Ascending aorta (tissue), 2 donors: ENCODE data around the gene AKTIP. TPM values are rescaled to one million over a fixed set of nuclear protein-coding genes. Genes with fewer than 3 reads are reported as not detected.

Source experiments
- DNase-seq, 2 donors: peaks; one replicate each; pipeline ENCODE4 v3.0.0-alpha.2; 2019; ENCODE audit warnings: low spot score in 2 of 2
- H3K27ac ChIP-seq, 2 donors: fragments of 200-600 bp; sonication (generic); one replicate each; pipeline ENCODE4 v1.5.1; 2016 to 2017; ENCODE audit warnings: mild to moderate bottlenecking in 1 of 2
- H3K27me3 ChIP-seq: fragments of 200-600 bp; sonication (generic); one replicate; pipeline ENCODE4 v1.5.1; 2017
- H3K36me3 ChIP-seq, 2 donors: fragments of 200-600 bp; sonication (generic); one replicate each; pipeline ENCODE4 v1.5.1; 2016
- H3K4me1 ChIP-seq, 2 donors: fragments of 200-600 bp; sonication (generic); one replicate each; pipeline ENCODE4 v1.5.1; 2016 to 2017; ENCODE audit warnings: mild to moderate bottlenecking in 1 of 2
- H3K4me3 ChIP-seq, 2 donors: fragments of 200-600 bp; sonication (generic); one replicate each; pipeline ENCODE4 v1.5.1; 2016 to 2017; ENCODE audit warnings: mild to moderate bottlenecking in 1 of 2
- H3K9me3 ChIP-seq, 2 donors: fragments of 200-600 bp; sonication (generic); one replicate each; pipeline ENCODE4 v1.5.1; 2016
- CTCF ChIP-seq, 3 experiments: fragments of 200-600 bp in 2 of 3; fragments of 450-650 bp in 1 of 3; sonication (generic) in 2 of 3; IDR thresholded peaks; one replicate each; pipeline ENCODE4 v1.5.1; 2016 to 2019; ENCODE audit warnings: antibody characterized with exemption in 3 of 3, mild to moderate bottlenecking in 1 of 3, moderate library complexity in 1 of 3
- intact Hi-C: fragments of 100-400 bp; cut with DNase I; formaldehyde crosslinking; loops from one replicate; pipeline ENCODE4 v1.15.1; 2023
- total RNA-seq: library from RNA; depleted of rRNA; stranded (reverse); fragments of >200 nt; gene quantifications from one replicate; pipeline ENCODE4 v1.1.0, GENCODE V29; 2016

AKTIP gene
- total RNA-seq, 1 donor from 2014 or later: 58.0 TPM

DNA sequence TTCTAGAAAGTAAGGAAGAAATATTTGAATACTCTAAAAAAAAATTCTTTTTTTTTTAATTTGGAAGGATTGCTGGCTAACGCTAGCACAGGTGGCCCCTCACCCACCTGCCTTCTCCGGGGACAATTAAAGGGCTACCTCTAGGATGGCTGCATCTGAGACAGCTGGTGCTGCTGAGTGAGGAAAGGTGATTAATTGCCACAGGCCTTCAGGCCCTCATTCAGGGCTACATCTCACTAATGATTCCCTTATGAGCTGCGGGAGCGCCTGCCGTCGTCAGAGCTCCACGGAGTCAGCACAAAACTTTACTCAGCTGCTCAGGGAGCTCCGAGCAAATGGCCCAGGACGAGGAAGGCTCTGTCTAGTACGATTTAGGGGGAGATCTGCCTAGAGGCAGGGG is 27.0 kb upstream of the AKTIP start:
- no peaks in the 10 kb centered on the region for H3K9me3 ChIP-seq
- no peaks in the 10 kb centered on the region for H3K36me3 ChIP-seq
- intact Hi-C loops: no loop called here
- H3K27me3 ChIP-seq: no peaks in the 10 kb centered on the region
- no peaks in the 10 kb centered on the region for H3K4me1 ChIP-seq
- H3K27ac ChIP-seq: no peak overlapping the region
- no peak for TF ChIP-seq CTCF (IDR thresholded peaks at IDR 0.05)
- no peak overlapping the region for H3K4me3 ChIP-seq
- DNase-seq: no peak

DNA sequence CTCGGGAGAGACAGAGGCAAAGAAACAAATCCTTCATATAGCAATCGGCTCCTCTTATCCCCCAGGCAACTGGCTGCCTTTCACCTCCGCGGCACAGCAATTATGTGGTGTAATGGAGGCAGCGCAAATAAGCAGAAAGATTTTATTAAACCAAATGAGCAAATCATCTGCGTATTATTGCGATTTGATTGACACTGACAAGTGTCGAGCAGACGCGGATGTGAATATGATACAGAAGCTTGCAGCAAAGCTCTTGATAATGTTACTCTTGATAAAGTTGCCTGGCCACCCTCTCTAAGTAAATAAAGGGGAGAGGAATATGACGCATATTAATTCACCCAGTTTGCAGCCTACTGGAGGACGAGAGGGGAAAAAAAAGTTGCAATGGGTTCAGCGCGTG is 26.5 kb upstream of the AKTIP start:
- DNase-seq: no peak
- Histone ChIP-seq H3K4me3 (no peak overlapping the region), H3K9me3 (no peaks in the 10 kb centered on the region), H3K4me1 (no peaks in the 10 kb centered on the region), H3K36me3 (no peaks in the 10 kb centered on the region), H3K27ac (no peak overlapping the region), H3K27me3 (no peaks in the 10 kb centered on the region)
- intact Hi-C loops: no loop called here
- TF ChIP-seq CTCF (IDR thresholded peaks at IDR 0.05): no peak

- Histone ChIP-seq H3K27ac (no peak overlapping the region), H3K4me3 (no peak overlapping the region), H3K9me3 (no peaks in the 10 kb centered on the region), H3K27me3 (no peaks in the 10 kb centered on the region), H3K36me3 (no peaks in the 10 kb centered on the region), H3K4me1 (no peaks in the 10 kb centered on the region)
- no peak for DNase-seq
- no peak for TF ChIP-seq CTCF (IDR thresholded peaks at IDR 0.05)
- intact Hi-C loops: no loop called here
Measured at GRCh38 chr16:53528797-53529196, 25.8 kb upstream of the AKTIP start.

DNA sequence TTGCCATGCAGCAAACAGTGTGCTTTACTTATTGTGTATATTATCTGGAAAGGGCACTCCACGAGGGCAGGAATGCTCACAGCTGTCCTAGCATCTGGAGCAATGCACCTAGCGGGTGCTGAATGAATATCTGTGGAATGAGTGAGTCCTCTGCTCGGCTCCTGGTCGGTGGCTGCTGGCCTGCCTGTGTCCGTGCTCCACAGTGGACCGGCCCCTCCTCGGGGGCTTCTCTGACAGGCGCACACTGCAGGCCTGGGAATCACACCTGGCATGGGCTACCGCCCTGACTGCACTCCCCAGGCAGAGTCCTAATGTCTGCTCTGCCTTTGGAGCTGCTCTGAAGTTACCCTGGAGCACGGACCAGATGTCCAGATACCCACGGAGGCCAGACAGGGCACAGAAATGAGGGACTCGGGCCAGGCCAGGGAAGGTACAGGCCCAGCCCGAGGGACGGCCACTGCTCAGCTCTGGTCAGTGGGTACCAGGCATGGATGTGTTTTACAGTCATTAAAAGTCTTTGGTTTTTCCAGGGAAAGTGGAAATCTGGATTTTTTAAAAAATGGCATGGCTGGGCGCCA is 21.1 kb upstream of the AKTIP start:
- Histone ChIP-seq H3K4me3 (no peak overlapping the region), H3K36me3 (no peaks in the 10 kb centered on the region), H3K9me3 (no peaks in the 10 kb centered on the region), H3K4me1 (no peaks in the 10 kb centered on the region), H3K27ac (no peak overlapping the region), H3K27me3 (no peaks in the 10 kb centered on the region)
- DNase-seq: no peak
- TF ChIP-seq CTCF (IDR thresholded peaks at IDR 0.05): no peak
- intact Hi-C loops: no loop called here

GRCh38 chr16:53523126-53523804 is 20.3 kb upstream of the AKTIP start:
- no peak overlapping the region for H3K27ac ChIP-seq
- no peaks in the 10 kb centered on the region for H3K9me3 ChIP-seq
- no peaks in the 10 kb centered on the region for H3K4me1 ChIP-seq
- DNase-seq: no peak
- no peaks in the 10 kb centered on the region for H3K36me3 ChIP-seq
- no peak for TF ChIP-seq CTCF (IDR thresholded peaks at IDR 0.05)
- no peaks in the 10 kb centered on the region for H3K27me3 ChIP-seq
- no peak overlapping the region for H3K4me3 ChIP-seq
- intact Hi-C loops: no loop called here
